Right cardiac atrium (tissue), 5 donors: Measurements from ENCODE around the gene ZNF277. TPM values are rescaled to one million over a fixed set of nuclear protein-coding genes. Genes with fewer than 3 reads are reported as not detected.

Source experiments
- ATAC-seq, 2 donors: fragments of 200-7000 bp; cut with Tn5 transposase; one replicate each; pipeline versions ENCODE4 v1.8.0 to v1.9.1; 2020; ENCODE audit warnings: moderate library complexity in 2 of 2, mild to moderate bottlenecking in 1 of 2
- DNase-seq, 3 donors: peaks; one replicate each; pipeline ENCODE4 v3.0.0-alpha.2; 2020
- H3K27ac ChIP-seq: one replicate; pipeline ENCODE4 v1.5.1; 2013; ENCODE audit warnings: mild to moderate bottlenecking, low read length, control low read depth, moderate library complexity
- H3K27me3 ChIP-seq: one replicate; pipeline ENCODE4 v1.6.1; 2013; ENCODE audit not compliant: control insufficient read depth, insufficient read depth
- H3K4me1 ChIP-seq: one replicate; pipeline ENCODE4 v1.6.1; 2013; ENCODE audit warnings: low read length; ENCODE audit not compliant: control insufficient read depth, insufficient read depth
- H3K4me3 ChIP-seq: one replicate; pipeline ENCODE4 v1.5.1; 2013; ENCODE audit warnings: low read length, control low read depth
- H3K9me3 ChIP-seq: one replicate; pipeline ENCODE4 v1.6.1; 2013; ENCODE audit warnings: low read length; ENCODE audit not compliant: control insufficient read depth
- WGBS: extraction: QIAGEN DNeasy Blood & Tissue Kit; methylation state at CpG from one replicate; pipeline ENCODE4 v1.1.7; 2013; 5-methylcytosine and 5-hydroxymethylcytosine counted together
- intact Hi-C, 4 donors: fragments of 100-400 bp; cut with DNase I; formaldehyde crosslinking; loops; one replicate each; pipeline versions ENCODE4 v1.11.0 to v1.14.0; 2022 to 2023
- polyA plus RNA-seq: library from polyadenylated mRNA; stranded (reverse); fragments of 200-250 nt; gene quantifications from one replicate; pipeline ENCODE4 v1.2.3, GENCODE V29; 2013
- total RNA-seq, 4 donors: library from RNA; stranded (reverse); fragmentation: NEBNext Ultra II Directional; extraction: Animal tissue kit (Norgen Biotek cat#: 25700); gene quantifications; one replicate each; pipeline ENCODE4 v1.2.1, GENCODE V29; 2021
- donor health status: healthy with polysubstance abuse.
- donor health status: DM: no; HTN: yes; CAD: no.
- donor health status: DM: no; HTN: no; CAD: no.
- donor health status: DM: no; HTN: yes; CAD: no; lungs with severe emphysema.
- donor health status: DM: yes; HTN: yes; CAD: no.

ZNF277 gene
- total and polyA plus RNA-seq, 5 donors: 11.9 to 22.4 (median 18.3) TPM

DNA sequence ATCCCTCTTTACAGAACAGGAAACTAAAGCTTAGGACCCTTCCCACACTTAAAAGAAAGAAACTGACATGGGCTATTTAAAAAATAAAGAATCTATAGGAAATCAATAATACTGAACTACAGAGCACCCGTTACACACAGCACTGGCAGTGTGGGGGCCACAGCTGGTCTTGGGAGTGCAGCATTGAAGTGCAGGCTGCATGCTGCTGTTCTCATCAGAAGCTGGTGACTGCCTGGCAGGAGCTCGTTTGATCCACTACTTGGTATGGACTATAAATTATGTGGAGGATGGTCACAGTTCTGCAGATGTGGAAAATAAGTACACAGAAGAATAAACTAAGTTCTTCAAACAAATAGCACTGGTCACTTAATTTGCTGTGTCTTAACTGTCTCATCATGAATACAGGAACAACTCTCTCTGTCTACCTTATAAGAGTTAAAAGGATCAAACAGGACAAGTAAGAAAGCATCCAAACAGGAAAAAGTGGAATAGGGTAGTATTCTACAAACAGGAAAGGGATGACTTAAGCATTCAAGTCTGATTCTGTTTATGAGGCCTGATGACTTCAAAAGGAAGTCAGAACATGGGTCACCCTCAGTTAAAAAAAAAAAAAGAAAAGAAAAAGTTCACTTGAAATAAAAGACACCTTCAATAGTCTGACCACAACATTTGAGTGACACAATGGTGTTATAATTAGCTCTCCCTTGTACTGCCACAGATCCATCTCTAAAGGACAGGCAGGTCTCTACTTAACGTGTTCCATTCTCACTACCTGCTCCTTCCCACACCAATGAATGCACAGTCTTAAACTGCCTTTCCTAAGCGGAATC, 21.3 kb upstream of the ZNF277 start:
- ATAC-seq: peak in 1 of 2 donors; percentile 44
- intact Hi-C loops: no loop called here
- peak overlapping the region; percentile 48 for H3K27ac ChIP-seq
- no peak overlapping the region for H3K4me3 ChIP-seq
- DNase-seq: no peak
- no peaks in the 10 kb centered on the region for H3K9me3 ChIP-seq
- 61% methylated on average over 4 of the region's 4 CpGs for WGBS
- no peaks in the 10 kb centered on the region for H3K27me3 ChIP-seq
- peaks cover 14% of the 10 kb centered on the region for H3K4me1 ChIP-seq

DNA sequence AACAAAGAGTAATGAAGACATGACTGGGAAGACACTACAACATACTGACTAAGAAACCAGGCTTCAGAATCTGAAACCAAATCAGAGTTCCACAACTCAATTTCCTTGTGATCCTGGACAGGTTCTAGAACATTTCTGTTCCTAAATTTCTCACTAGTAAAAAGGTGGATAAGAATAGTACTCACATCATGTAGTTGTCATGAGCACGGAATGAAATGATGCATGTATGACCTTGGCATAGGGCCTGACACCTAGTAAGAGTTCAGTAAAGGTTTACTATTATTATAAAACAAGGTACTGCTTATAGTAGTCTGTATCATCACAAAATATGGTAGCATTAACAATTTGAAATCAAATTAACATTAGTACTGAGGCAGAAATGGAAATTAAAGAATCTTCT, 20.2 kb upstream of the ZNF277 start:
- H3K27me3 ChIP-seq: no peaks in the 10 kb centered on the region
- ATAC-seq: no peak
- intact Hi-C loops: no loop called here
- no peak overlapping the region for H3K27ac ChIP-seq
- no peaks in the 10 kb centered on the region for H3K9me3 ChIP-seq
- no peak for DNase-seq
- no peak overlapping the region for H3K4me3 ChIP-seq
- WGBS: 73% methylated on average over 1 of the region's 1 CpG
- peaks cover 14% of the 10 kb centered on the region for H3K4me1 ChIP-seq

GRCh38 chr7:112188257-112188656, 18.2 kb upstream of the ZNF277 start:
- intact Hi-C loops: no loop called here
- Histone ChIP-seq H3K27me3 (no peaks in the 10 kb centered on the region), H3K4me1 (peaks cover 10% of the 10 kb centered on the region), H3K4me3 (no peak overlapping the region), H3K27ac (no peak overlapping the region), H3K9me3 (no peaks in the 10 kb centered on the region)
- whole genome bisulfite sequencing: 87% methylated on average over 3 of the region's 3 CpGs
- DNase-seq (no peak), ATAC-seq (no peak)

DNA sequence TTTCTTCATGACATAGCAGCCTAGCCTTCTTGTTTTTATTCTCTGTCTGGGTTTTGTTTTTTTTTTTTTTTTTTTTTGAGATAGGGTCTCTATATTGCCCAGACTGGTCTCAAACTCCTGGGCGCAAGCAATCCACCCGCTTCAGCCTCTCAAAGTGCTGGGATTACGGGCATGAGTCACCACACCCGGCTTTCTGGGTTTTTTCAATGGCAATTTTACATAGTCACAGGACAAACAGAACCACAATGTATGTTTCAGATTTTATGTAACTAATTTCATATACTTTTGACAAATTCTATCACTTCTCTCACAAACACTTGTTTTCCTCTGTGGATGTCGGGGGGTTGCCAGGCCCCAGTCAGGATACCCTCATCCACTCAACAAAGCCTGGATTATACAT, 16.8 kb upstream of the ZNF277 start:
- DNase-seq (peak in 1 of 3 donors; percentile 11), ATAC-seq (no peak)
- Histone ChIP-seq H3K4me3 (no peak overlapping the region), H3K9me3 (no peaks in the 10 kb centered on the region), H3K27ac (no peak overlapping the region), H3K4me1 (peaks cover 4% of the 10 kb centered on the region), H3K27me3 (no peaks in the 10 kb centered on the region)
- 98% methylated on average over 5 of the region's 5 CpGs for WGBS
- intact Hi-C loops: loop anchor here in 1 of 4 donors (10.0 kb wide), 1 partner anchor 105 kb away; no protein-coding TSS in a partner anchor

DNA sequence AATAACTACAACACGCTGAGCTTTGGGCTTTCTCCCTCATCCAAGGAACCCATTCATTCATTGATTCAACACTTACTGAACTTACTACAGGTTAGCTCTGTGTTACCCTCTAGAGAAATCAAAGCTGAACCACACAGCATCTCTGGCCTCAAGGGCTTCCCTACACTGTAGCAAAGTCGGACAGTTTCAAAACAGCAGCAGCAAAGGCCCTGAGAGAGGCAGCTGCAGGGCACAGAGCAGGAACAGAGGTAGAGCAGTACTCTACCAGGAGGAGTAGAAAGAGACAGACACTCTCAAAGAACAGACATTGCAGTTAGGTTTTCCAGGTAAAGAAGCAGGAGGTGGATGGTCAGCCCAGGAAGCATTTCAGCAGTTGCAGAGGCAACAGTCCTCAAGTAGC, 16.4 kb upstream of the ZNF277 start:
- H3K9me3 ChIP-seq: no peaks in the 10 kb centered on the region
- intact Hi-C loops: loop anchor here in 1 of 4 donors (10.0 kb wide), 1 partner anchor 105 kb away; no protein-coding TSS in a partner anchor
- H3K27me3 ChIP-seq: no peaks in the 10 kb centered on the region
- peaks cover 4% of the 10 kb centered on the region for H3K4me1 ChIP-seq
- H3K27ac ChIP-seq: no peak overlapping the region
- DNase-seq (no peak), ATAC-seq (no peak)
- H3K4me3 ChIP-seq: no peak overlapping the region
- WGBS: 94% methylated on average over 2 of the region's 2 CpGs

DNA sequence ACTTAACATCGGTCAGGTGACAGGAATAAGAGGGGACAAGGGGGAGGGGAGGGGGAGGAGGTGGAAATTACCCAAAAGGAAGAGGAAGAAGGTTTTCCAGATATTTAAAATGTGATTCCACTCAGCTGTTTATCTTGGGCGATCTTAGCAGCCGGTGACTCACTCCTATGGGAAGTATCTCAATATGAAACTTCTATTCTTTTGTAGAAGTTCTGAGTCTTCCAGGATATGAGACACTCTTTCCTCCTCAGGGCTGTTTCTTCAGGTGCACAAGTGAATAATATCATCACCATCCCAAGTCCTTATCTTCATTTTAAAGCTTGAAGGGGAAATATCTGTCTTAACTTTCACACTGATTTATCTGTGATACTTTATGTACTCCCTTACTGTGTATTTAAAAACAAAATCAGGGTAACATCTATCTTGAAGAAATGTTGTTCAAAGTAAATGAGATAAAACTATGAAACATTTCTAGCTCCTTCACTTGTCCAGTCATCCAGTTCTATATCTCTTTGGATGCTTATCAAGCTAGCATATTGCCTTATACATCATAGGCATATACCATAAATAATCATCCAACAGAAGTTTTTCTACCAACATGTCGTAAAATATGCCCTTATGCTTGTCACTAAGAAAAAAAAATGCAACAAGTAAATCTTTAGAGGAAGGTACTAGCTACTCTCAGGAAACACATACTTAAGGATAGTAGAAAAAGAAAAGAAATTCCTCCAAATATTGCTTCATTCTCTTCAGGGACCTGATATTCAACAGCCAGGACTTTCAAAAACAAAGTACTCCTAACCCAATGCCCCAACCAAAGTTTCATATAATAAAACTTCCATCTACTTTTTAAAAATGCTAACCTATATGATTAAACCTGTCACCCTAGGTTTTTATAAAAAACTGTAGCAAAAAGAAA, 14.0 kb upstream of the ZNF277 start:
- intact Hi-C loops: loop anchor here in 1 of 4 donors (10.0 kb wide), 1 partner anchor 108 kb away; no protein-coding TSS in a partner anchor
- H3K4me1 ChIP-seq: no peaks in the 10 kb centered on the region
- WGBS: 54% methylated on average over 4 of the region's 4 CpGs
- H3K9me3 ChIP-seq: no peaks in the 10 kb centered on the region
- H3K27ac ChIP-seq: no peak overlapping the region
- ATAC-seq: peak; percentile 52 to 92
- peak in 2 of 3 donors; percentile 16 to 23 for DNase-seq
- H3K4me3 ChIP-seq: no peak overlapping the region
- no peaks in the 10 kb centered on the region for H3K27me3 ChIP-seq

DNA sequence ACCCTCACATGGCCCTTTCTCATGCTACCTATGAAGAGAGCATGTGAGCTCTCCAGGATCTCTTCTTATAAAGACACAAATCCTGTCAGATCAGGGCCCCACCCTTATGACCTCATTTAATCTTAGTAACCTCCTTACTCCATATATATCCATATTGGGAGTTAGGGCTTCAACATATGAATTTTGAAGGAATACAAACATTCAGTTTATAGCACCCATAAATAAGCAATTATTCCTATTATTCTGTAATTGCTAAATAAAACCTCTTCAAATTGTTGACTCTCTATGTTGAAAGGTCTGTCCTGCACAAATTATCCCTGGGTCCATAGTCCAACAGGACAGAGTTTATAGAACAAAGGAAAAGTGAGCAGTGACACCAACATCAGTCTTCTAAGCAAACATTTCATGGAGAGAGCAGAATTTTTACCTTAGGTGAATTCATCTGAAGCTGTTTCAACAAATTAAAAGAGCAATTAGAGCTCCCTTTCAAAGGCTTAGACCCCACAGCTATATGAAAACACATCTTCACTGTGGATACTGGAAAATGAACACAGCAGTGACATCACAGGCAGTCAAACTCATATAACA, 12.5 kb upstream of the ZNF277 start:
- Histone ChIP-seq H3K9me3 (no peaks in the 10 kb centered on the region), H3K27me3 (no peaks in the 10 kb centered on the region), H3K4me1 (no peaks in the 10 kb centered on the region), H3K4me3 (no peak overlapping the region), H3K27ac (no peak overlapping the region)
- ATAC-seq (no peak), DNase-seq (no peak)
- intact Hi-C loops: loop anchor here in 1 of 4 donors (10.0 kb wide), 1 partner anchor 109 kb away; no protein-coding TSS in a partner anchor

DNA sequence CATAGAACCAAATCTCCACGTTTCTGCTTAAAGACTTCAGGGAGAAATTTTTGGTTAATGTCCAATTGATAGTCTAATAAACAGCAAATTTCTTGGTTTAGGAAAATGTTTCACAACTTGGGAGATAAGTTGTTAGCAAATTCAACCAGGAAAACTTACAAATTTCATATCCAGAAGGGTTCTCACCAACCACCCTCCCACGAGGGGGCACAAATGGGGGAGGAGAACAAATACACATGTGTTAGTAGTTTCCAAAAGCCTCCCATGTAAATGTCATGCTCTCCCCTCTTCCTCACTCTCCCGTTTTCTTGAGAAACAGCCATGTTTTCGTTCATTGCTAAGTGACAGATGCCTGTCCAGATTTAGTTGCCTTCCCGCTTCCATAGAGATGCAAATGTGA, 10.8 kb upstream of the ZNF277 start:
- WGBS: 65% methylated on average over 5 of the region's 5 CpGs
- Histone ChIP-seq H3K4me3 (no peak overlapping the region), H3K27ac (no peak overlapping the region), H3K4me1 (no peaks in the 10 kb centered on the region), H3K27me3 (no peaks in the 10 kb centered on the region), H3K9me3 (no peaks in the 10 kb centered on the region)
- intact Hi-C loops: loop anchor here in 1 of 4 donors (10.0 kb wide), 1 partner anchor 111 kb away; no protein-coding TSS in a partner anchor
- no peak for ATAC-seq
- DNase-seq: peak in 2 of 3 donors; percentile 53 to 56

GRCh38 chr7:112197322-112197721, 9.2 kb upstream of the ZNF277 start:
- H3K27ac ChIP-seq: no peak overlapping the region
- no peak for ATAC-seq
- WGBS: 81% methylated on average over 6 of the region's 6 CpGs
- DNase-seq: no peak
- H3K27me3 ChIP-seq: no peaks in the 10 kb centered on the region
- no peak overlapping the region for H3K4me3 ChIP-seq
- intact Hi-C loops: loop anchor here in 1 of 4 donors (10.0 kb wide), 1 partner anchor 113 kb away; no protein-coding TSS in a partner anchor
- H3K4me1 ChIP-seq: no peaks in the 10 kb centered on the region
- no peaks in the 10 kb centered on the region for H3K9me3 ChIP-seq

DNA sequence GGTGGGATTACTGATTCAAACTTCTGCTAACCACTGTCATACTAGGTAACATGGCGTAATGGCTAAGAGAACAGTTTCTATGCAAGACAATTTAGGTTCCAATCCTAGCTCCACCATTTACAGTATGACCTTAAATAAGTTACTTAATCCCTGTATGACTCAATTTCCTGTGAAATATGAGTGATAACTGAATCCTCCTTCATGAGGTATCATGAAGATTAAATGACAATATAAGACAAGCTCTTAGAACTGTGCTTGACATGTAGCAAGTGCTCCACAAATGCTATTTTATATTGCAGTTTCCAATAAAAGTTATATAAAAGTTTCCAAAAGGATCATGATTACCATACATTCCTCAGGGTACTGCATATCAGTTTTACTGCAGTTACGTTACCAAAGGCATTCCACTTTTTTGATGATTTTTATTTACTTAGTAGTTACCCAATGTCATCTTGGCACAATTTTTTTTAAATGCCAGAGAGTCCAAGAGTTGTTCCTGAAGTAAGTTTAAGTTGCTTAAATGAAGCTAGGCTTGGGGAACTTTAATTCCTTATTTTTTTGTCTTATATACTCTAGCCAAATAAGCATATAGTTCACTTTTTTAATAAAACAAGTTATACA, 7.3 kb upstream of the ZNF277 start:
- intact Hi-C loops: loop anchor here in 1 of 4 donors (10.0 kb wide), 1 partner anchor 114 kb away; no protein-coding TSS in a partner anchor
- DNase-seq (no peak), ATAC-seq (no peak)
- no peak overlapping the region for H3K4me3 ChIP-seq
- H3K9me3 ChIP-seq: no peaks in the 10 kb centered on the region
- H3K27me3 ChIP-seq: no peaks in the 10 kb centered on the region
- 84% methylated on average over 2 of the region's 2 CpGs for WGBS
- no peak overlapping the region for H3K27ac ChIP-seq
- H3K4me1 ChIP-seq: no peaks in the 10 kb centered on the region
